CD4-positive, alpha-beta T cell (primary cell): ENCODE data around the gene HSD17B12. TPM values are rescaled to one million over a fixed set of nuclear protein-coding genes. Genes with fewer than 3 reads are reported as not detected.

Experiments
- ATAC-seq: fragments of 200-7000 bp; cut with Tn5 transposase; one replicate; pipeline ENCODE4 v1.10.0; 2022; ENCODE audit warnings: mild to moderate bottlenecking; ENCODE audit not compliant: poor library complexity
- CTCF ChIA-PET: fragments of 350-600 bp; sonication (Branson Sonifier 250); formaldehyde crosslinking; loops from one replicate; lab custom pipeline; 2021; ENCODE audit warnings: antibody characterized with exemption, inconsistent platforms; lab: Charles Lee
- POLR2A ChIA-PET: fragments of 350-600 bp; sonication (Branson Sonifier 250); formaldehyde crosslinking; loops from one replicate; lab custom pipeline; 2021; ENCODE audit warnings: antibody characterized with exemption, inconsistent platforms; lab: Charles Lee
- DNase-seq, 14 experiments: peaks; one replicate each; pipeline ENCODE4 v3.0.0-alpha.2; 2013 to 2020; ENCODE audit warnings: mixed read lengths in 2 of 14
- H3K27ac ChIP-seq, 2 donors: one replicate each; pipeline versions ENCODE4 v1.5.1 to v1.7.0; 2013; ENCODE audit warnings: low read length in 2 of 2, low read depth in 1 of 2, mild to moderate bottlenecking in 1 of 2
- H3K27me3 ChIP-seq, 2 experiments: 1 replicate in 1 of 2; 2 replicates in 1 of 2; pipeline versions ENCODE4 v1.6.1 to v1.7.0; 2013; ENCODE audit warnings: low read length in 2 of 2, control low read depth in 1 of 2, mild to moderate bottlenecking in 1 of 2, moderate library complexity in 1 of 2; ENCODE audit not compliant: insufficient read depth in 2 of 2, control insufficient read depth in 1 of 2
- H3K36me3 ChIP-seq: one replicate; pipeline ENCODE4 v1.6.1; 2013; ENCODE audit warnings: low read length, control low read depth; ENCODE audit not compliant: insufficient read depth
- H3K4me1 ChIP-seq: one replicate; pipeline ENCODE4 v1.6.1; 2013; ENCODE audit warnings: low read length, control low read depth; ENCODE audit not compliant: insufficient read depth
- H3K4me3 ChIP-seq: one replicate; pipeline ENCODE4 v1.5.1; 2013; ENCODE audit warnings: mild to moderate bottlenecking, low read length, moderate library complexity
- H3K9me3 ChIP-seq, 2 experiments: 1 replicate in 1 of 2; 2 replicates in 1 of 2; pipeline versions ENCODE4 v1.6.1 to v1.7.0; 2013; ENCODE audit warnings: low read length in 2 of 2, mild to moderate bottlenecking in 2 of 2, control low read depth in 1 of 2, moderate library complexity in 1 of 2; ENCODE audit not compliant: control insufficient read depth in 1 of 2, insufficient read depth in 1 of 2
- H3K27ac Mint-ChIP-seq: one replicate; pipeline ENCODE4 v1.8.0; 2020; ENCODE audit warnings: mixed read lengths
- H3K27me3 Mint-ChIP-seq: one replicate; pipeline ENCODE4 v1.8.0; 2021; ENCODE audit warnings: mixed read lengths
- H3K36me3 Mint-ChIP-seq: one replicate; pipeline ENCODE4 v1.8.0; 2021; ENCODE audit warnings: low read depth, mixed read lengths
- H3K4me1 Mint-ChIP-seq: one replicate; pipeline ENCODE4 v1.8.0; 2021; ENCODE audit warnings: low read depth, mixed read lengths
- H3K4me3 Mint-ChIP-seq: one replicate; pipeline ENCODE4 v1.8.0; 2020; ENCODE audit warnings: mild to moderate bottlenecking, mixed read lengths
- H3K9me3 Mint-ChIP-seq: one replicate; pipeline ENCODE4 v1.8.0; 2020; ENCODE audit warnings: mixed read lengths
- CTCF ChIP-seq: fragments of 200-600 bp; IDR thresholded peaks from one replicate; pipeline ENCODE4 v1.8.0; 2022; ENCODE audit warnings: antibody characterized with exemption, mild to moderate bottlenecking
- intact Hi-C, 2 experiments: fragments of 100-400 bp; cut with DNase I in 1 of 2; cut with micrococcal nuclease in 1 of 2; formaldehyde crosslinking; loops; one replicate each; pipeline versions ENCODE4 v1.15.1 to v1.9.0; 2023 to 2025; cut with DNase I, micrococcal nuclease
- total RNA-seq, 174 experiments: library from RNA in 2 of 174; stranded (reverse) in 2 of 174; gene quantifications; one replicate each; pipeline ENCODE4 v1.2.3 and lab custom pipeline; 2021 to 2026

Gene HSD17B12
- total RNA-seq, 2 experiments from 2014 or later = 16.1 to 16.3 TPM

DNA sequence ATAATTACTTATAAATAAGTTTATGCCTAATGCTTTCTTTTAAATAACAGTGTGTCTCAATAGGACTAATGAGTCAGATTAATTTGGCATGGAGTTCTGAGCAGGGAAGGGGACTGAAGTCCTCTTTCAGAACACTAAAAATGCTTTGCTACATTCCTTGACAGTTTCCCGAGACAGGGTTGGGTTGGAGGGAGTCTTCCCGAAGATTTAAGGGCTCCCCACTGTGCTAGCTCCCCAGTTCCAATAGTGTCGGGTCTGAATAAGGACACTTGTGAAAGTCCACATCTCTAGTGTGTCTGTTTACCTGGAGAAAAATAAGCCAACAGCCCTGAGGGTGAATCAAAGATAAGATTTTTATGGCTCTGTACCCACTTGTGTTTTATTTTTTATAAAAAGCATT, 41.8 kb upstream of the HSD17B12 start:
- ATAC-seq (no peak), DNase-seq (no peak)
- H3K27ac Mint-ChIP-seq = no peak overlapping the region
- Histone ChIP-seq H3K36me3 (no peaks in the 10 kb centered on the region), H3K27me3 (peaks cover 17 to 46% of the 10 kb centered on the region in 2 experiments), H3K4me1 (no peaks in the 10 kb centered on the region), H3K4me3 (no peak overlapping the region), H3K27ac (no peak overlapping the region), H3K9me3 (no peaks in the 10 kb centered on the region)
- peaks cover 2% of the 10 kb centered on the region for H3K36me3 Mint-ChIP-seq
- H3K4me1 Mint-ChIP-seq = peaks cover 2% of the 10 kb centered on the region
- H3K9me3 Mint-ChIP-seq = no peaks in the 10 kb centered on the region
- intact Hi-C loops = no loop called here
- no peak overlapping the region for H3K4me3 Mint-ChIP-seq
- CTCF ChIA-PET = no interaction called here
- TF ChIP-seq CTCF = no peak
- H3K27me3 Mint-ChIP-seq = peaks cover 65% of the 10 kb centered on the region
- POLR2A ChIA-PET = no interaction called here

- Histone ChIP-seq H3K36me3 (no peaks in the 10 kb centered on the region), H3K27ac (no peak overlapping the region), H3K27me3 (peaks cover 17 to 44% of the 10 kb centered on the region in 2 experiments), H3K9me3 (no peaks in the 10 kb centered on the region), H3K4me1 (peaks cover under 1% of the 10 kb centered on the region), H3K4me3 (no peak overlapping the region)
- Mint-ChIP-seq H3K27me3 (peaks cover 62% of the 10 kb centered on the region), H3K36me3 (peaks cover 7% of the 10 kb centered on the region), H3K27ac (no peak overlapping the region), H3K9me3 (no peaks in the 10 kb centered on the region), H3K4me3 (no peak overlapping the region), H3K4me1 (peaks cover 7% of the 10 kb centered on the region)
- intact Hi-C loops = no loop called here
- no peak for TF ChIP-seq CTCF
- ATAC-seq (no peak), DNase-seq (no peak)
- POLR2A ChIA-PET = interaction anchor here (1.3 kb wide), 1 partner anchor 41 kb away, joined by 6 read pairs; the partner anchor contains the start of gene HSD17B12
- CTCF ChIA-PET = no interaction called here
These were observed 41.3 kb upstream of the HSD17B12 start for GRCh38 chr11:43639224-43639623.

- ChIA-PET POLR2A (interaction anchor here (1.3 kb wide), 1 partner anchor 40 kb away, joined by 6 read pairs; the partner anchor contains the start of gene HSD17B12), CTCF (no interaction called here)
- Histone ChIP-seq H3K4me1 (peaks cover 7% of the 10 kb centered on the region), H3K27me3 (peaks cover 17 to 37% of the 10 kb centered on the region in 2 experiments), H3K36me3 (no peaks in the 10 kb centered on the region), H3K9me3 (no peaks in the 10 kb centered on the region), H3K4me3 (no peak overlapping the region), H3K27ac (no peak overlapping the region)
- no peak for ATAC-seq
- H3K27me3 Mint-ChIP-seq = peaks cover 55% of the 10 kb centered on the region
- DNase-seq = no peak
- no peak overlapping the region for H3K27ac Mint-ChIP-seq
- TF ChIP-seq CTCF = no peak
- no peak overlapping the region for H3K4me3 Mint-ChIP-seq
- peaks cover 14% of the 10 kb centered on the region for H3K4me1 Mint-ChIP-seq
- H3K9me3 Mint-ChIP-seq = no peaks in the 10 kb centered on the region
- peaks cover 12% of the 10 kb centered on the region for H3K36me3 Mint-ChIP-seq
- intact Hi-C loops = loop anchor here in 1 of 2 experiments (10.0 kb wide), 1 partner anchor 425 kb away; the partner anchor contains the start of gene ACCS
These were observed 40.6 kb upstream of the HSD17B12 start for GRCh38 chr11:43639920-43640319.
